AG04449 (cell line): Measurements from ENCODE around the gene NRN1L.

Experiments
- CTCF ChIA-PET: fragments of 350-600 bp; formaldehyde crosslinking; extraction: SDS; loops from one replicate; lab custom pipeline; 2021; ENCODE audit warnings: antibody characterized with exemption; lab: Yijun Ruan, JAX
- POLR2A ChIA-PET: fragments of 400-600, 350-600 bp; formaldehyde crosslinking; extraction: SDS; loops from one replicate; lab custom pipeline; 2020; ENCODE audit warnings: antibody characterized with exemption, inconsistent platforms; lab: Yijun Ruan, JAX
- DNase-seq: peaks from one replicate; pipeline ENCODE4 v3.0.0-alpha.2; 2010; ENCODE audit warnings: low read depth, low spot score
- H3K4me3 ChIP-seq: 2 replicates; pipeline ENCODE4 v1.5.1; 2011; ENCODE audit warnings: low read depth, mild to moderate bottlenecking, control low read depth, low read length
- TF ChIP-seq, protein P1 (sequence below): IDR thresholded peaks from one replicate; pipeline ENCODE4 v1.5.1; 2011; ENCODE audit warnings: mild to moderate bottlenecking, moderate library complexity, low read length, control low read depth, inconsistent platforms; ENCODE audit not compliant: insufficient read depth; ENCODE audit errors: missing control alignments

NRN1L gene

DNA sequence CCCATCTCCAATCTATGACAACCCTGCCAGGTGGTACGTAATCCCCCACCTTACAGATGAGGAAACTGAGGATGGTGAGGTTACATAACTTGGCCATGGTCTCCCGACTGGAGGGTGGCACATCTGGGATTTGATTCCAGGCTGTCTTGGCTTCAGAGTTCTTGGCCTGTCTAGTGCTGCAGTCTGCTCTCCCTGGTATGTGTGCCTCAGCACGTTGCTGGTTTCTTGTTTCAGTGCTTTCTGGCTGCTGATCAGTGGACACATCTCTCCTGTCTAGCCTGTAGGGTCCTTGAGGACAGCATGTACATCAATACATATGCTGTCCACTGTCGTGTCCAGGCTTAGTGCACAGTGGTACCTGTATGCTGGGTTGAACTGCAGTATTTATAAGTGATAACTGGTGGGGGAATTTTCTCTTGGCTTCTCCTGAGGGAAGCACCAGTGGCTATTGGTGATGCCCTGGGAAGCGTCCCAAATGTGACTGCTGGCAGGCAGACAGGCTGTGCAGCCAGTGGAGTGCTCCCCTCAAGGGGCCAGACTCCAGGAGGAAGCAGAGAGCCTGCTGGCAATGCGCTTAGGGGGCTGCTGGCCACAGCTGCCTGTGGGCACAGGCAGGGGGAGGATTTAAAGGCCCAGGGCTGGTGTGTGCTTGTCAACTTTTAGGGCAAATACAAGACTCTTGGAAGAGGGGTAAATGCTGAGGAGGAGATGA lies 32.6 kb downstream of the NRN1L start:
- TF ChIP-seq, protein P1, sequence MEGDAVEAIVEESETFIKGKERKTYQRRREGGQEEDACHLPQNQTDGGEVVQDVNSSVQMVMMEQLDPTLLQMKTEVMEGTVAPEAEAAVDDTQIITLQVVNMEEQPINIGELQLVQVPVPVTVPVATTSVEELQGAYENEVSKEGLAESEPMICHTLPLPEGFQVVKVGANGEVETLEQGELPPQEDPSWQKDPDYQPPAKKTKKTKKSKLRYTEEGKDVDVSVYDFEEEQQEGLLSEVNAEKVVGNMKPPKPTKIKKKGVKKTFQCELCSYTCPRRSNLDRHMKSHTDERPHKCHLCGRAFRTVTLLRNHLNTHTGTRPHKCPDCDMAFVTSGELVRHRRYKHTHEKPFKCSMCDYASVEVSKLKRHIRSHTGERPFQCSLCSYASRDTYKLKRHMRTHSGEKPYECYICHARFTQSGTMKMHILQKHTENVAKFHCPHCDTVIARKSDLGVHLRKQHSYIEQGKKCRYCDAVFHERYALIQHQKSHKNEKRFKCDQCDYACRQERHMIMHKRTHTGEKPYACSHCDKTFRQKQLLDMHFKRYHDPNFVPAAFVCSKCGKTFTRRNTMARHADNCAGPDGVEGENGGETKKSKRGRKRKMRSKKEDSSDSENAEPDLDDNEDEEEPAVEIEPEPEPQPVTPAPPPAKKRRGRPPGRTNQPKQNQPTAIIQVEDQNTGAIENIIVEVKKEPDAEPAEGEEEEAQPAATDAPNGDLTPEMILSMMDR = no peak
- ChIA-PET POLR2A (interaction anchor here (1.2 kb wide), 1 partner anchor 18 kb away, joined by 6 read pairs; no protein-coding TSS in a partner anchor), CTCF (interaction anchor here (0.9 to 2.9 kb wide), 7 partner anchors 10 to 101 kb away, joined by 3 to 14 read pairs (median 6); partner anchors contain the start of gene NRN1L)
- no peak for DNase-seq
- H3K4me3 ChIP-seq = no peak overlapping the region

DNA sequence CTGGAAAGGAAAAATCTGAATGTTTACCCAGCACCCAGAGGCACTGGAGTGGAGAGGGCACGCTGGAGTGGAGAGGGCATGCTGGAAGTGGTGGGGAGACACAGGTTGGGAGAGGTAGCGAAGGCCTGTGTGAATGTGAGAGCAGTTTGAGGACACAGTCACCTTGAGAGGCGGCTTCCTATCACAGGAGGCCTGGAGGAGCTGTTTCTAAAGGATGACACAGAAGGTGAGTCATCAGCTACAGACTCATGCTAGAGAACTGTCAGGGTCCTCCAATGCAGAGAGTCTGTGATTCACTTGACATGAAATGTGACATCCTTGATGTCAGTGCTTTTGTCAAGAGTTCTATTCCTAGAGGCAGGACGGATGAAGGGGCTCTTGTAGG lies 33.2 kb downstream of the NRN1L start:
- no peak overlapping the region; the same call in 1 of the 2 replicates for H3K4me3 ChIP-seq
- POLR2A ChIA-PET = interaction anchor here (1.2 kb wide), 1 partner anchor 18 kb away, joined by 6 read pairs; no protein-coding TSS in a partner anchor
- DNase-seq = peak; percentile 44
- TF ChIP-seq, protein P1 = no peak
- CTCF ChIA-PET = interaction anchor here (0.9 to 2.9 kb wide), 7 partner anchors 10 to 103 kb away, joined by 3 to 14 read pairs (median 7); partner anchors contain the start of gene NRN1L

DNA sequence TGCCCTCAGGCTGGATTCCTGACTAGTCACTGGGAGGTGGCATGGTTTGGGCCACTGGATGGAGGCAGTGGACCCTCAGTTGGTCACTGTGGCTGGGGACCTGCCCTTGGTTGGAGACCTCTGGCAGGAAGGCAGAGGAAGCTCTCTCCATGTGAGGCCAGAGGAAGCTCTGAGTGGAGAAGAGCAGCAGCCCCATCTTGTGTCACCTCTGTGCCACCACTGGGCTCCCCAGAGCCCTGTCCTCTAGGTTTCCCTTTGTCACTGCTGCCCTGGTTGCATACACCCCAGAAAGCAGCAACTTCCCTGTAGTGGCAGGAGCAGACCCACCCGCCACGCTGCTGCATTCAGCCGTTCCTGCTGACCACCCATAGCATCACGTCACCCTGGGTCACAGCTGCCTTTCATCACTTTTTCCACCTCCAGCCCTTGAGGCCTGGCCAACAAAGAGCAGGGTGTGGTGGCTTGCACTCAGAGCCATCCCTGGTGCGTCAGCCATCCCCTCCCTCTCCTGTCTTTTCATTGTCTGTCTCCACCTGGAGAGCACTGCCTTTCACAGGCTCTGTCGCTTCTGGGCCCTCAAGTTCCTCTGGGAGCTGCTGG lies 35.0 kb downstream of the NRN1L start:
- ChIA-PET POLR2A (no interaction called here), CTCF (interaction anchor here (1.0 to 2.9 kb wide), 10 partner anchors 9 to 399 kb away, joined by 3 to 14 read pairs (median 5); partner anchors contain the start of genes NRN1L and PSMB10)
- DNase-seq = no peak
- TF ChIP-seq, protein P1 = no peak
- no peak overlapping the region for H3K4me3 ChIP-seq

DNA sequence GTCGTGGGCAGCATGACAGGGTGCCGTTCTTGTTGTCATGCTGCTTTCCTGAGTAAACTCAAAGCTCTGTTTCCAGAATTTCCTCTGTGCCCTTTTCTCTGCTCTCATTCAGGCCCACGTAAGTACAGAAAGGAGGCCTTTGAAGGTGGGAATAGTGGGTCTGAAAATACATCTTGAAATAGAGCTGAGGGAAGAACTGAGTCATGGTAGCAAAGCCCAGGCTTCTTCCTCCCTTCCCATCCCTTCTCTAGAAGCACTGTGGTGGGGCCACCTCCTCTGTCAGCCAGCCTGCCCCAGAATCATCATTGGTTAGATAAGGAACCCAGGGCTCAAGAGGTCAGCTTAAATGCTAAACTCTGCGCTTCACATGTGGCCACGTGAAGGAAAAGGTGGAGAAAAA lies 37.5 kb downstream of the NRN1L start:
- ChIA-PET POLR2A (no interaction called here), CTCF (interaction anchor here (1.0 to 16.7 kb wide), 5 partner anchors 38 to 250 kb away, joined by 3 to 227 read pairs (median 3); no protein-coding TSS in a partner anchor)
- no peak overlapping the region for H3K4me3 ChIP-seq
- no peak for DNase-seq
- TF ChIP-seq, protein P1 = no peak

DNA sequence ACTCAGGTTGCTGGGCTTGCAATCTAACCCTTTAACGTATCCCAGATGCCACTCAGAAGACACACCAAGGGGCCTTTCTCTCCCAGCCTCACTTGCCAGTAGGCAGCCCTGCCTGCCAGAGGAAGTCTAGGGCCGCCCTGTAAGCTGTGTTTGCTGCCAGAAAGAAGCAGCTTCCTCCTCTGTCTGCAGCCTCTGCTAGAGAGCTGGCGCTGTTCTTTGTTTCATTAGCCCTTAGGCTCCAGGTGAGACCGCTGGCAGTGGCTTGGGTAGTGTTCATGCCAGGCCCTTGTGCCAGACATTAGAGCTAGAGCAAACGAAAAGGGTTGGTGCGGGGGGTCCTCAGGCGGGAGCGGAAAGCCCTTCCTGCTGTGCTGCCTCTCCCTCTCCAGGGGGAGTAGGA lies 38.1 kb downstream of the NRN1L start:
- POLR2A ChIA-PET = interaction anchor here (2.8 kb wide), 1 partner anchor 12 kb away, joined by 9 read pairs; no protein-coding TSS in a partner anchor
- no peak for DNase-seq
- TF ChIP-seq, protein P1 = no peak
- CTCF ChIA-PET = interaction anchor here (0.8 to 16.7 kb wide), 7 partner anchors 8 to 250 kb away, joined by 3 to 227 read pairs (median 3); no protein-coding TSS in a partner anchor
- no peak overlapping the region for H3K4me3 ChIP-seq
